Activated T-helper 17 cell treated with anti-CD3 and anti-CD28 coated beads, Interleukin-2, amount 50 U/mL, for 72 hours (primary cell): ENCODE data around the gene NDUFB4. TPM values are rescaled to one million over a fixed set of nuclear protein-coding genes. Genes with fewer than 3 reads are reported as not detected.
"Not testable (repeated sequence)": the region's sequence is repeated elsewhere in the genome, so short reads cannot be mapped to it uniquely, and the experiment has no call there.

Experiments
- ATAC-seq: fragments of 150-1000 bp; cut with Tn5 transposase; replicated peaks from 2 replicates; pipeline ENCODE4 v1.10.0; 2021; ENCODE audit warnings: mild to moderate bottlenecking, moderate library complexity
- H3K27ac Mint-ChIP-seq: one replicate; pipeline ENCODE4 v1.8.0; 2022; ENCODE audit warnings: mixed read lengths
- H3K27me3 Mint-ChIP-seq: one replicate; pipeline ENCODE4 v1.8.0; 2022; ENCODE audit warnings: mixed read lengths
- H3K36me3 Mint-ChIP-seq: one replicate; pipeline ENCODE4 v1.8.0; 2022; ENCODE audit warnings: low read depth, mild to moderate bottlenecking, mixed read lengths
- H3K4me1 Mint-ChIP-seq: one replicate; pipeline ENCODE4 v1.8.0; 2022; ENCODE audit warnings: mixed read lengths
- H3K4me3 Mint-ChIP-seq: one replicate; pipeline ENCODE4 v1.8.0; 2022; ENCODE audit warnings: mild to moderate bottlenecking, mixed read lengths
- H3K9me3 Mint-ChIP-seq: one replicate; pipeline ENCODE4 v1.8.0; 2022; ENCODE audit warnings: mixed read lengths
- total RNA-seq, 2 donors: library from RNA; stranded (reverse); gene quantifications; one replicate each; pipeline ENCODE4 v1.2.3, GENCODE V29; 2022

Gene NDUFB4
- total RNA-seq, 2 donors from 2014 or later: 149 to 229 TPM

GRCh38 chr3:120604784-120605183 is 8.6 kb downstream of the NDUFB4 start:
- Mint-ChIP-seq H3K27me3 (no peaks in the 10 kb centered on the region), H3K4me3 (no peak overlapping the region), H3K4me1 (no peaks in the 10 kb centered on the region), H3K27ac (no peak overlapping the region), H3K9me3 (no peaks in the 10 kb centered on the region), H3K36me3 (no peaks in the 10 kb centered on the region)
- ATAC-seq: no peak

- no peak overlapping the region for H3K4me3 Mint-ChIP-seq
- no peak overlapping the region for H3K27ac Mint-ChIP-seq
- no peak for ATAC-seq
- H3K4me1 Mint-ChIP-seq: no peaks in the 10 kb centered on the region
- H3K9me3 Mint-ChIP-seq: no peaks in the 10 kb centered on the region
- H3K36me3 Mint-ChIP-seq: no peaks in the 10 kb centered on the region
- no peaks in the 10 kb centered on the region for H3K27me3 Mint-ChIP-seq
Observed at GRCh38 chr3:120608506-120608905, 12.4 kb downstream of the NDUFB4 start.

- no peak overlapping the region for H3K27ac Mint-ChIP-seq
- no peak overlapping the region for H3K4me3 Mint-ChIP-seq
- H3K36me3 Mint-ChIP-seq: no peaks in the 10 kb centered on the region
- H3K9me3 Mint-ChIP-seq: no peaks in the 10 kb centered on the region
- ATAC-seq: no peak
- H3K27me3 Mint-ChIP-seq: no peaks in the 10 kb centered on the region
- H3K4me1 Mint-ChIP-seq: no peaks in the 10 kb centered on the region
Observed at GRCh38 chr3:120614765-120615164, 18.6 kb downstream of the NDUFB4 start.

- no peak overlapping the region for H3K27ac Mint-ChIP-seq
- no peaks in the 10 kb centered on the region for H3K4me1 Mint-ChIP-seq
- no peaks in the 10 kb centered on the region for H3K27me3 Mint-ChIP-seq
- no peaks in the 10 kb centered on the region for H3K36me3 Mint-ChIP-seq
- H3K4me3 Mint-ChIP-seq: no peak overlapping the region
- H3K9me3 Mint-ChIP-seq: no peaks in the 10 kb centered on the region
- no peak for ATAC-seq
Observed at GRCh38 chr3:120615847-120616609, 19.9 kb downstream of the NDUFB4 start.

GRCh38 chr3:120616745-120617144 is 20.6 kb downstream of the NDUFB4 start:
- H3K27me3 Mint-ChIP-seq, H3K36me3 Mint-ChIP-seq, H3K4me3 Mint-ChIP-seq, ATAC-seq, H3K27ac Mint-ChIP-seq, H3K4me1 Mint-ChIP-seq, H3K9me3 Mint-ChIP-seq: not testable (repeated sequence)

- peaks cover 18% of the 10 kb centered on the region for H3K9me3 Mint-ChIP-seq
- ATAC-seq: no peak
- no peaks in the 10 kb centered on the region for H3K36me3 Mint-ChIP-seq
- H3K4me1 Mint-ChIP-seq: no peaks in the 10 kb centered on the region
- peaks cover 8% of the 10 kb centered on the region for H3K27me3 Mint-ChIP-seq
- no peak overlapping the region for H3K4me3 Mint-ChIP-seq
- no peak overlapping the region for H3K27ac Mint-ChIP-seq
Observed at GRCh38 chr3:120622457-120622856, 26.3 kb downstream of the NDUFB4 start.

GRCh38 chr3:120622870-120623726 is 27.0 kb downstream of the NDUFB4 start:
- H3K4me3 Mint-ChIP-seq: no peak overlapping the region
- ATAC-seq: no peak
- H3K27ac Mint-ChIP-seq: no peak overlapping the region
- H3K27me3 Mint-ChIP-seq: peaks cover 8% of the 10 kb centered on the region
- no peaks in the 10 kb centered on the region for H3K4me1 Mint-ChIP-seq
- H3K36me3 Mint-ChIP-seq: no peaks in the 10 kb centered on the region
- H3K9me3 Mint-ChIP-seq: peaks cover 18% of the 10 kb centered on the region

GRCh38 chr3:120623727-120624093 is 27.6 kb downstream of the NDUFB4 start:
- H3K9me3 Mint-ChIP-seq: peaks cover 18% of the 10 kb centered on the region
- H3K4me1 Mint-ChIP-seq: no peaks in the 10 kb centered on the region
- H3K27ac Mint-ChIP-seq: no peak overlapping the region
- peaks cover 8% of the 10 kb centered on the region for H3K27me3 Mint-ChIP-seq
- ATAC-seq: no peak
- H3K4me3 Mint-ChIP-seq: no peak overlapping the region
- H3K36me3 Mint-ChIP-seq: no peaks in the 10 kb centered on the region

GRCh38 chr3:120625159-120625586 is 29.0 kb downstream of the NDUFB4 start:
- Mint-ChIP-seq H3K4me1 (no peaks in the 10 kb centered on the region), H3K27me3 (peaks cover 8% of the 10 kb centered on the region), H3K27ac (no peak overlapping the region), H3K9me3 (peaks cover 18% of the 10 kb centered on the region), H3K36me3 (no peaks in the 10 kb centered on the region), H3K4me3 (no peak overlapping the region)
- no peak for ATAC-seq

GRCh38 chr3:120634539-120634938 is 38.4 kb downstream of the NDUFB4 start:
- no peaks in the 10 kb centered on the region for H3K36me3 Mint-ChIP-seq
- no peaks in the 10 kb centered on the region for H3K27me3 Mint-ChIP-seq
- ATAC-seq: no peak
- H3K4me3 Mint-ChIP-seq: no peak overlapping the region
- H3K9me3 Mint-ChIP-seq: peaks cover 3% of the 10 kb centered on the region
- no peak overlapping the region for H3K27ac Mint-ChIP-seq
- H3K4me1 Mint-ChIP-seq: no peaks in the 10 kb centered on the region

- H3K36me3 Mint-ChIP-seq: no peaks in the 10 kb centered on the region
- H3K27ac Mint-ChIP-seq: no peak overlapping the region
- H3K9me3 Mint-ChIP-seq: peaks cover 3% of the 10 kb centered on the region
- H3K27me3 Mint-ChIP-seq: no peaks in the 10 kb centered on the region
- H3K4me3 Mint-ChIP-seq: no peak overlapping the region
- no peak for ATAC-seq
- peaks cover 7% of the 10 kb centered on the region for H3K4me1 Mint-ChIP-seq
Observed at GRCh38 chr3:120636795-120637401, 40.8 kb downstream of the NDUFB4 start.

GRCh38 chr3:120637851-120638559 is 41.9 kb downstream of the NDUFB4 start:
- no peak overlapping the region for H3K27ac Mint-ChIP-seq
- ATAC-seq: no peak

GRCh38 chr3:120638820-120639219 is 42.7 kb downstream of the NDUFB4 start:
- H3K9me3 Mint-ChIP-seq, H3K4me3 Mint-ChIP-seq, H3K27me3 Mint-ChIP-seq, H3K4me1 Mint-ChIP-seq, H3K36me3 Mint-ChIP-seq, ATAC-seq, H3K27ac Mint-ChIP-seq: not testable (repeated sequence)

More at GRCh38 chr3:120637851-120638559, 41.9 kb downstream of the NDUFB4 start:
- Mint-ChIP-seq H3K4me3 (no peak overlapping the region), H3K9me3 (peaks cover 3% of the 10 kb centered on the region), H3K4me1 (peaks cover 7% of the 10 kb centered on the region), H3K36me3 (no peaks in the 10 kb centered on the region), H3K27me3 (no peaks in the 10 kb centered on the region)

GRCh38 chr3:120640231-120640630 is 44.1 kb downstream of the NDUFB4 start:
- H3K4me1 Mint-ChIP-seq: peaks cover 7% of the 10 kb centered on the region
- peaks cover 3% of the 10 kb centered on the region for H3K9me3 Mint-ChIP-seq
- no peaks in the 10 kb centered on the region for H3K36me3 Mint-ChIP-seq
- H3K27me3 Mint-ChIP-seq: no peaks in the 10 kb centered on the region
- no peak for ATAC-seq
- H3K27ac Mint-ChIP-seq: no peak overlapping the region
- H3K4me3 Mint-ChIP-seq: no peak overlapping the region
